AG09319 (cell line): ENCODE measurements around the gene FBLIM1.

ENCODE experiments used
- DNase-seq: peaks from one replicate; pipeline ENCODE4 v3.0.0-alpha.2; 2010; ENCODE audit warnings: low read depth; ENCODE audit errors: extremely low read depth
- TF ChIP-seq, protein P1 (sequence below): IDR thresholded peaks from 2 replicates; pipeline ENCODE4 v1.5.1; 2011; ENCODE audit warnings: low read depth, mild to moderate bottlenecking, inconsistent platforms, low read length, moderate library complexity

Gene FBLIM1

DNA sequence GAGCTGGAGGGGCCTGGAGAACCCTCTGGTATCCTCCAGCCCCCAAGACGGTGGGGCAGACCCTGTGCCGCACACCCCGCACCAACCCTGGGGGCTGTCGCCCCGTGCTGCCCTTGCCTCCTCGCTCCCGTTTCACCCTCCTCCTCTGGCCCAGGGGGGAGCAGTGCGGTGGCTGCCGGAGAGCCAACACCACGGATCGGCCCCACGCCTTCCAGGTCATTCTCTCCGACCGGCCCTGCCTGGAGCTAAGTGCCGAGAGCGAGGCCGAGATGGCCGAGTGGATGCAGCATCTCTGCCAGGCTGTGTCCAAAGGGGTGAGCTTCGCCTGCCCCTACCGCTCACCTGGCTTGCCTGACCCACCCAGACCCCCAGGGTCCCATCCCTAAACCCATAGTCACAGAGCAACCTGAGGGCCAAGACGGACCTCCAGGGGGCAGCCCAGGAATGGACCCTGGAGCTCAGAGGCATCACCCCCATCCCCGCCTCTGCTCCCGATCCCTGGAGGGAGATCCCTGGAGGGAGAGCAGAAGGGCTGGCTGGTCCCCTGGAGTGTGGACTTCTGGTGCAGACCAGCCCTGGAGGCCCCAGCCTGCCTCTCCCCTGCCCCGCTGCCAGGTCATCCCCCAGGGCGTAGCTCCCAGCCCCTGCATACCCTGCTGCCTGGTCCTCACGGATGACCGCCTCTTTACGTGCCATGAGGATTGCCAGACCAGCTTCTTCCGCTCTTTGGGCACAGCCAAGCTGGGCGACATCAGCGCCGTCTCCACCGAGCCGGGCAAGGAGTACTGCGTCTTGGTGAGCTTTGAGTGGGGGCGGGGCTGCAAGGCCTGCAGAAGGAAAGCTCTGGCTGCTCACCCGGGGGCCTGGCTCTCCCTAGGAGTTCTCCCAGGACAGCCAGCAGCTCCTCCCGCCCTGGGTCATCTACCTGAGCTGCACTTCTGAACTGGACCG lies 26.6 kb upstream of the FBLIM1 start:
- TF ChIP-seq, protein P1, sequence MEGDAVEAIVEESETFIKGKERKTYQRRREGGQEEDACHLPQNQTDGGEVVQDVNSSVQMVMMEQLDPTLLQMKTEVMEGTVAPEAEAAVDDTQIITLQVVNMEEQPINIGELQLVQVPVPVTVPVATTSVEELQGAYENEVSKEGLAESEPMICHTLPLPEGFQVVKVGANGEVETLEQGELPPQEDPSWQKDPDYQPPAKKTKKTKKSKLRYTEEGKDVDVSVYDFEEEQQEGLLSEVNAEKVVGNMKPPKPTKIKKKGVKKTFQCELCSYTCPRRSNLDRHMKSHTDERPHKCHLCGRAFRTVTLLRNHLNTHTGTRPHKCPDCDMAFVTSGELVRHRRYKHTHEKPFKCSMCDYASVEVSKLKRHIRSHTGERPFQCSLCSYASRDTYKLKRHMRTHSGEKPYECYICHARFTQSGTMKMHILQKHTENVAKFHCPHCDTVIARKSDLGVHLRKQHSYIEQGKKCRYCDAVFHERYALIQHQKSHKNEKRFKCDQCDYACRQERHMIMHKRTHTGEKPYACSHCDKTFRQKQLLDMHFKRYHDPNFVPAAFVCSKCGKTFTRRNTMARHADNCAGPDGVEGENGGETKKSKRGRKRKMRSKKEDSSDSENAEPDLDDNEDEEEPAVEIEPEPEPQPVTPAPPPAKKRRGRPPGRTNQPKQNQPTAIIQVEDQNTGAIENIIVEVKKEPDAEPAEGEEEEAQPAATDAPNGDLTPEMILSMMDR: no peak
- DNase-seq: no peak

DNA sequence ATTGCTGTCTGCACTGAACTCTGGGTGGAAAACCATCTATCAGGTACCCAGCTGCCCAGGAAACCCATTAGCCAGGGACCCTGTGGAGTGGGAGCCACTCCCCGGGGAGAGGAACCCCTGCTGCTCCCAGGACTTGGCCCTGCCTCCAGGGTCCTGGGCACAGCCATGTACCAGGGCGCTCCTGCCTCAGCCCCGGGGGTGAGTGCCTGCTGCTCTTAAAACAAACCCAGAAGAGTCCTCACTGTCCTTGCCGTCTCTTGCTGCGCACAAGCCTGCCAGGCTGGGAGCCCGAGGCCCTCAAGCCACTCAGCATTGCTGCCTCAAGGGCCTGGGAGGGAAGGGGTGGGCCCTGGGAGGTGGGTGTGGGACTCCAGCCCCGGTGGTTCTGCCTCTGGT lies 25.9 kb upstream of the FBLIM1 start:
- no peak for DNase-seq
- TF ChIP-seq, protein P1: no peak

DNA sequence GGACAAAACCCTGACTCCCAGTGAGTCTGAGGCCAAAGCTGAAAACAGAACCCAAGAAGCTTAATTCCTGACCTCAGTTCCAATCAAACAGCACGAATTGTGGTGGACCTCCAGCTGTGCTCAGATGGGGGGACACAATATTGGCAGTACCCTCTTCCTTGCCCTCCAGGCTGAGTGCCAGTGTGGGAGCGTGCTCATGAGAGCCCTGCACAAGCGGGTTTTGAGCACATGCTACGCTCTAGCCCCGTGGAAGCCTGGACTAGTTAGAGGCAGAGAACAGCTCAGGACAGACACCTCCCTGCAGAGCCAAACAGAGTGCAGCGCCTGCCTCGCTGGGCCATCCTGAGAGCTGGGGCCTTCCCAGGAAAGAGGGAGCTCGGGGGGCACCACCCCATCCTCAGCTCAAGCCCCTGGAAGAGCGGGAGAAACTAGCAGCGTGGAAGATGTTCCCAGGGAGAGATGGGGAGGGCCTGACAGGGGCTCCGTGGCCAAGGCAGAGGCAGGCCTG lies 25.3 kb upstream of the FBLIM1 start:
- TF ChIP-seq, protein P1: no peak
- no peak for DNase-seq

- no peak for DNase-seq
- TF ChIP-seq, protein P1: no peak
Measured at GRCh38 chr1:15733726-15734226, 24.8 kb upstream of the FBLIM1 start.

GRCh38 chr1:15734296-15734695 lies 24.3 kb upstream of the FBLIM1 start:
- no peak for DNase-seq
- TF ChIP-seq, protein P1: no peak

GRCh38 chr1:15734901-15735300 lies 23.7 kb upstream of the FBLIM1 start:
- TF ChIP-seq, protein P1: no peak
- DNase-seq: no peak
